ENCODE data around the gene ESPNL.
"Not testable (repeated sequence)": the region's sequence is repeated elsewhere in the genome, so short reads cannot be mapped to it uniquely, and the experiment has no call there.

Gene ESPNL

GRCh38 chr2:238171072-238171431 is 70.9 kb downstream of the ESPNL start:
- not testable (repeated sequence) for DNase-seq (ENCODE audit: low spot score)

- no peak for DNase-seq (ENCODE audit: low spot score)
Observed at GRCh38 chr2:238171575-238172187, 71.5 kb downstream of the ESPNL start.

- DNase-seq (ENCODE audit: low spot score) = no peak
Observed at GRCh38 chr2:238172439-238172838, 72.3 kb downstream of the ESPNL start.

- no peak for DNase-seq (ENCODE audit: low spot score)
Observed at GRCh38 chr2:238173692-238174091, 73.6 kb downstream of the ESPNL start.

- DNase-seq (ENCODE audit: low spot score) = no peak
Observed at GRCh38 chr2:238174291-238174690, 74.2 kb downstream of the ESPNL start.

GRCh38 chr2:238174701-238175100 is 74.6 kb downstream of the ESPNL start:
- DNase-seq (ENCODE audit: low spot score) = no peak

DNA sequence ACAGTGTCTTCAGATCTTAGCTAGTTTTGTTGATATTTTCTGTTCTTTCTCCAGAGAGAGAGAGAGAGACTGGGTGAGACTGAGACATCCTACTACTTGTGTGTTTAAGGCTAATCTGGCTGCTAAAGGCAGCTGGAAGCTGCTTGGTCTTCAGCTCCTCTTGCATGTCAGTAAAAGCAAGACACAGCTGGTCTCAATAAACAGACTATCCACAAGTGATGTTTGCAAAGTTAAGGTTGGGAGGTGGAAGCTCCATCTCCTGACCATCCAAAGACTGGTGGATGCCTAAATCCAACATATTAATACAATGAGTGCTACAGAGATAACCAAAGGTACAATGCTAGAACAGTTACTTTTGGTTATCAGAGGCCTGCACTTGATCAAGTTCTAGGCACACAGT is 76.5 kb downstream of the ESPNL start:
- no peak for DNase-seq (ENCODE audit: low spot score)

DNA sequence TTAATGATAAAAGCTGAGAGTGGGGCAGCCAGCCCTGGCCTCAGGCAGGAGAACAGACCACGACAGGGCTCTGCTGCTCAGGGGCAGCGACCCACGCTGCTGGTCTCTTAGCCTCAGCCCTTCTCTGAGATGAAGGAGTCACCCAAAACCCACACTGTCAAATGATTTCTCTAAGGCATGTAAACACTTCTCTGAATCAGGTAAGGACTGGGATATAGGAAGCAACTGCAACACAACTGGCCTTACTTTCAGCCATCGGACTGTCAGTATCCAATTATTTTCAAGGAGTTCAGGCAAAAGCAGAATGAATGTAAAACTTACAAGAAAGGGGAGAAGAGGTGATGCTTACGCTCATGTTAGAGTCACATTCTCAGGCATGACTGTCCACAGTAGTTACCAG is 80.4 kb downstream of the ESPNL start:
- DNase-seq (ENCODE audit: low spot score) = no peak

DNA sequence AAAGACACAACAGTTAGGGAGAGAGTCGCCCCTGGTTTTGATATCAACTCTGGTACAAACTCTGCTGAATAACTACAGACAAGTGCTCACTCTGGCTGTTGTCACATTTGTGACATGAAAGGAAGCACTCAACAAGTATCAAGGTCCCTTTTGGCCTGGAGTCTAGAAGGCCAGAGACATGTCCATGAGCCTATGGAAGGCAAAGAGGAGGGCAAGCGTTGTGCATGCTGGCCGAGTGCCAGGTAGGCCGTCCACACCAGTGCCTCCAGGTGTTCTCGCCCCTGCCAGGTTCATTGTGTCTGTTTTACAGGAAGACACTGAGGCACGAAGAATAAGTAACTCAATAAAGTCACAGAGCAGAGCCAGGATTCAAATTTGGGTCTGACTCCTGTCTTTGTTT is 82.2 kb downstream of the ESPNL start:
- DNase-seq (ENCODE audit: low spot score) = no peak
